NCI-H128 (cell line): Measurements from ENCODE around the gene RASSF8.

Experiments used
- DNase-seq: peaks from one replicate; lab custom pipeline; 2025; ENCODE audit not compliant: unreplicated experiment; lab: John Stamatoyannopoulos, UW

Gene RASSF8

DNA sequence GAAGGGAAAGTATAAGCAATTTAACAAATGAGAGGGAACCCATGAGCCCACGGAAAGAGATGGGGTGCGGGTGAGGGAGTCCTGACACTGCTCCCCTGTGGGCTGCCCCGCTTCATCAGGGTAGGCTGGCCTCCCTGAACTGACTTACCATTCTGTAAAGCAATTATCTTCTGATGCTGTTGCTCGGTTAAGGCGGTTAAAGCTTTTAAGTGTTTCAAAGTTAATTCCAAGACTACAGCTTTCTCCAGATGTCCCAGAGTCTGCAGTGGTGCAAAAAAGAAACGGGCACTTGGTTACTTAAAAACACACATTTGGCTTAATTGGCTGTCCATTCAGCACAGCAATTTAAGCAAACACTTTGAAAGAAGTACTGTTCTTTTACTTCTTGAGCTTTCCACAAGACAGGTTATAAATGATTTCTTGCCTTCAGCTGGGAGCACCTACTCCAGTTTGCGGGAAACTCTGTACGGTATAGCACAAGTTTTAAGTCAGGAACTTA lies 165.0 kb downstream of the RASSF8 start:
- no peak for DNase-seq

- no peak for DNase-seq
These were observed 166.2 kb downstream of the RASSF8 start, which contains the start of gene BHLHE41 for GRCh38 chr12:26124446-26125399. BHLHE41 (minus strand) TSS chr12:26125037; CDS start chr12:26124779, 258 bp downstream.

DNA sequence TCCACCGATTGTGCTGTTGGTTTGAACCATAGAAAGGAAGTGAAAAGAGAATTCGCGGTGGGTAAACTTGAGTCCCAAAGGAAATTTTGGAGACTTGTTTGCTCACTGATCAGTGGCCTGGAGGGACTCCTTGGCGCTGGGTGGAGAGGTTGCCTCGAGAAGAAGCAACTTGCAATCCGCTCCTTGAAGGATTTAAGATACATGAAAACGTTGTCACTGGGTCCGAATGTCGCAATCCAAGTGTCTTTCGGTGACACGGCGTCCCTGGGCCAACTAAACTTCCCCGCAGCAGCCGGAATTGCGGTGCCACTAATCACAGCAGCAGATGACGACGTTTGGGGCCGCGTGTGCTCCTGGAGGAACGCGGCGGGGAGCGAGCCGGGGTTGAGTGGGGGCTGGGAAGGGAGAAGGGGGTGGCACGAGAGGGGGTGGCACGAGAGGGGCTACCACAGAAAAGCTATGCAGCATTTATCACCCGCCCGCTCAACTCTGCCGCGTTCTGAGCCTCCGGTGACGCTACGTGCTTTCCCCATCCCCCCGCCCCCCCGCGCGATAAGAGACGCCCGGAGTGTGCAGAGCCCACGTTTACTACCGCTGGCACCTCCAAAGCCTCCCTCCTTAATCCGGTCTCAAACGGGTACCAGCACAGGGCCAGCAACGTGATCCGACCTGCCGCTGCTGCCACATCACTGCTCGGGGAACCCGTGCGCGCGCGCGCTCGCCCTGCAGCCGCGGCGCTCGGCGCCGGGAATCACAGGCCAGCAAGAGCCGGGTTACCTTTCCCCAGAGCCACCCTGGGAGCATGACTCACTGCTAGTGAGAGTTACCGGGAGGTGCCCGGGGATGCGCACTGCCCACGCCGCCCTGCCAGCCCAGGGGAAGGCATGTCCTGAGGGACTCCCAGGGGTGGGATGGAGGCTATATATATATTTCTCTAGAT lies 167.2 kb downstream of the RASSF8 start:
- DNase-seq: no peak

GRCh38 chr12:26126340-26127284 lies 168.1 kb downstream of the RASSF8 start:
- no peak for DNase-seq

DNA sequence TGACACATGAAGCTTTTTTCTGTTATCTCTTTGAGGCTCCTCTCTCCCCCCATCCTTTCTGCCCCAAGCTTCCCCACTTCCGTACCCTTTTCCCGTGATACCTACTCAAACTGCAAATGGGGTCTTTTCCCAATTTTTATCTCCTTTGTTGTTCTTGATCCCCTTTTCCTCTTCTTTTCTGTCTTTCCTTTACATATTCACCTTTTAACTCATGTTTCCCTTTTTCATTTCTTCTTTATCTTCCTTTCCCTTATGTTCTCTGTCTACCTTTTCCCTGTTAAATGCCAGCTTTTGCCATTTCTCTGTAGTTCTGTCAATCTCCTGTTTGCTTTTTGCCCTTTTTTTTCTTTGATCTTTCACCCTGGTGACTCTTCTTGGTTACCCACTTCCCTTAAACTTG lies 168.9 kb downstream of the RASSF8 start:
- DNase-seq: no peak

- no peak for DNase-seq
These were observed 169.7 kb downstream of the RASSF8 start for GRCh38 chr12:26128168-26128567.
